ENCODE results near the gene NDE1.

NDE1 gene

GRCh38 chr16:15741207-15741871 lies 91.3 kb downstream of the NDE1 start:
- Histone ChIP-seq H3K4me1 (ENCODE audit: control insufficient read depth in 1 of 2, insufficient read depth in 2 of 2, low read length in 2 of 2) (peaks cover 0 to 5% of the 10 kb centered on the region in 2 donors), H3K36me3 (ENCODE audit: control insufficient read depth in 1 of 2, insufficient read depth in 2 of 2, low read length in 2 of 2) (peaks cover 35 to 67% of the 10 kb centered on the region in 2 donors), H3K4me3 (ENCODE audit: low read depth in 1 of 2, low read length in 2 of 2) (no peak overlapping the region), H3K27ac (ENCODE audit: low read length) (no peak overlapping the region), H3K9me3 (ENCODE audit: control insufficient read depth in 1 of 2, low read length in 2 of 2) (no peaks in the 10 kb centered on the region), H3K27me3 (ENCODE audit: low read depth, low read length) (no peaks in the 10 kb centered on the region)

- Histone ChIP-seq H3K27ac (ENCODE audit: low read length) (no peak overlapping the region), H3K36me3 (ENCODE audit: control insufficient read depth in 1 of 2, insufficient read depth in 2 of 2, low read length in 2 of 2) (peaks cover 37 to 57% of the 10 kb centered on the region in 2 donors)
Observed at GRCh38 chr16:15742716-15743115, 92.7 kb downstream of the NDE1 start.

GRCh38 chr16:15743657-15744056 lies 93.6 kb downstream of the NDE1 start:
- Histone ChIP-seq H3K4me3 (ENCODE audit: low read depth in 1 of 2, low read length in 2 of 2) (no peak overlapping the region), H3K4me1 (ENCODE audit: control insufficient read depth in 1 of 2, insufficient read depth in 2 of 2, low read length in 2 of 2) (peaks cover 0 to 9% of the 10 kb centered on the region in 2 donors), H3K9me3 (ENCODE audit: control insufficient read depth in 1 of 2, low read length in 2 of 2) (no peaks in the 10 kb centered on the region), H3K27me3 (ENCODE audit: low read depth, low read length) (no peaks in the 10 kb centered on the region), H3K27ac (ENCODE audit: low read length) (no peak overlapping the region), H3K36me3 (ENCODE audit: control insufficient read depth in 1 of 2, insufficient read depth in 2 of 2, low read length in 2 of 2) (peaks cover 40 to 60% of the 10 kb centered on the region in 2 donors)

More at GRCh38 chr16:15742716-15743115, 92.7 kb downstream of the NDE1 start:
- no peaks in the 10 kb centered on the region for H3K27me3 ChIP-seq (ENCODE audit: low read depth, low read length)
- no peaks in the 10 kb centered on the region for H3K9me3 ChIP-seq (ENCODE audit: control insufficient read depth in 1 of 2, low read length in 2 of 2)
- H3K4me3 ChIP-seq (ENCODE audit: low read depth in 1 of 2, low read length in 2 of 2) = no peak overlapping the region
- peaks cover 0 to 9% of the 10 kb centered on the region in 2 donors for H3K4me1 ChIP-seq (ENCODE audit: control insufficient read depth in 1 of 2, insufficient read depth in 2 of 2, low read length in 2 of 2)

GRCh38 chr16:15746332-15746731 lies 96.3 kb downstream of the NDE1 start:
- no peaks in the 10 kb centered on the region for H3K27me3 ChIP-seq (ENCODE audit: low read depth, low read length)
- no peak overlapping the region for H3K27ac ChIP-seq (ENCODE audit: low read length)
- H3K4me1 ChIP-seq (ENCODE audit: control insufficient read depth in 1 of 2, insufficient read depth in 2 of 2, low read length in 2 of 2) = peaks cover 0 to 13% of the 10 kb centered on the region in 2 donors
- no peak overlapping the region for H3K4me3 ChIP-seq (ENCODE audit: low read depth in 1 of 2, low read length in 2 of 2)
- H3K9me3 ChIP-seq (ENCODE audit: control insufficient read depth in 1 of 2, low read length in 2 of 2) = no peaks in the 10 kb centered on the region
- peaks cover 40 to 55% of the 10 kb centered on the region in 2 donors for H3K36me3 ChIP-seq (ENCODE audit: control insufficient read depth in 1 of 2, insufficient read depth in 2 of 2, low read length in 2 of 2)

GRCh38 chr16:15747937-15748336 lies 97.9 kb downstream of the NDE1 start:
- no peak overlapping the region for H3K4me3 ChIP-seq (ENCODE audit: low read depth in 1 of 2, low read length in 2 of 2)
- H3K36me3 ChIP-seq (ENCODE audit: control insufficient read depth in 1 of 2, insufficient read depth in 2 of 2, low read length in 2 of 2) = peaks cover 34 to 51% of the 10 kb centered on the region in 2 donors
- no peaks in the 10 kb centered on the region for H3K27me3 ChIP-seq (ENCODE audit: low read depth, low read length)
- H3K4me1 ChIP-seq (ENCODE audit: control insufficient read depth in 1 of 2, insufficient read depth in 2 of 2, low read length in 2 of 2) = peaks cover 0 to 17% of the 10 kb centered on the region in 2 donors
- no peak overlapping the region for H3K27ac ChIP-seq (ENCODE audit: low read length)
- H3K9me3 ChIP-seq (ENCODE audit: control insufficient read depth in 1 of 2, low read length in 2 of 2) = no peaks in the 10 kb centered on the region

- no peaks in the 10 kb centered on the region for H3K9me3 ChIP-seq (ENCODE audit: control insufficient read depth in 1 of 2, low read length in 2 of 2)
- peaks cover 0 to 22% of the 10 kb centered on the region in 2 donors for H3K4me1 ChIP-seq (ENCODE audit: control insufficient read depth in 1 of 2, insufficient read depth in 2 of 2, low read length in 2 of 2)
- no peak overlapping the region for H3K4me3 ChIP-seq (ENCODE audit: low read depth in 1 of 2, low read length in 2 of 2)
- peaks cover 29 to 47% of the 10 kb centered on the region in 2 donors for H3K36me3 ChIP-seq (ENCODE audit: control insufficient read depth in 1 of 2, insufficient read depth in 2 of 2, low read length in 2 of 2)
- no peaks in the 10 kb centered on the region for H3K27me3 ChIP-seq (ENCODE audit: low read depth, low read length)
- no peak overlapping the region for H3K27ac ChIP-seq (ENCODE audit: low read length)
Observed at GRCh38 chr16:15748654-15749053, 98.6 kb downstream of the NDE1 start.

GRCh38 chr16:15749371-15749770 lies 99.3 kb downstream of the NDE1 start:
- Histone ChIP-seq H3K27me3 (ENCODE audit: low read depth, low read length) (no peaks in the 10 kb centered on the region), H3K36me3 (ENCODE audit: control insufficient read depth in 1 of 2, insufficient read depth in 2 of 2, low read length in 2 of 2) (peaks cover 27 to 47% of the 10 kb centered on the region in 2 donors), H3K4me3 (ENCODE audit: low read depth in 1 of 2, low read length in 2 of 2) (no peak overlapping the region), H3K27ac (ENCODE audit: low read length) (no peak overlapping the region), H3K4me1 (ENCODE audit: control insufficient read depth in 1 of 2, insufficient read depth in 2 of 2, low read length in 2 of 2) (peaks cover 0 to 22% of the 10 kb centered on the region in 2 donors), H3K9me3 (ENCODE audit: control insufficient read depth in 1 of 2, low read length in 2 of 2) (no peaks in the 10 kb centered on the region)

- Histone ChIP-seq H3K27me3 (ENCODE audit: low read depth, low read length) (no peaks in the 10 kb centered on the region), H3K27ac (ENCODE audit: low read length) (no peak overlapping the region), H3K9me3 (ENCODE audit: control insufficient read depth in 1 of 2, low read length in 2 of 2) (no peaks in the 10 kb centered on the region), H3K4me1 (ENCODE audit: control insufficient read depth in 1 of 2, insufficient read depth in 2 of 2, low read length in 2 of 2) (peaks cover 0 to 28% of the 10 kb centered on the region in 2 donors), H3K4me3 (ENCODE audit: low read depth in 1 of 2, low read length in 2 of 2) (no peak overlapping the region), H3K36me3 (ENCODE audit: control insufficient read depth in 1 of 2, insufficient read depth in 2 of 2, low read length in 2 of 2) (peaks cover 27 to 51% of the 10 kb centered on the region in 2 donors)
Observed at GRCh38 chr16:15749985-15750384, 99.9 kb downstream of the NDE1 start.

GRCh38 chr16:15751940-15752339 lies 101.9 kb downstream of the NDE1 start:
- Histone ChIP-seq H3K36me3 (ENCODE audit: control insufficient read depth in 1 of 2, insufficient read depth in 2 of 2, low read length in 2 of 2) (peaks cover 20 to 55% of the 10 kb centered on the region in 2 donors), H3K27ac (ENCODE audit: low read length) (no peak overlapping the region), H3K4me1 (ENCODE audit: control insufficient read depth in 1 of 2, insufficient read depth in 2 of 2, low read length in 2 of 2) (peaks cover 0 to 24% of the 10 kb centered on the region in 2 donors), H3K27me3 (ENCODE audit: low read depth, low read length) (no peaks in the 10 kb centered on the region), H3K9me3 (ENCODE audit: control insufficient read depth in 1 of 2, low read length in 2 of 2) (no peaks in the 10 kb centered on the region), H3K4me3 (ENCODE audit: low read depth in 1 of 2, low read length in 2 of 2) (no peak overlapping the region)

- Histone ChIP-seq H3K27ac (ENCODE audit: low read length) (no peak overlapping the region), H3K36me3 (ENCODE audit: control insufficient read depth in 1 of 2, insufficient read depth in 2 of 2, low read length in 2 of 2) (peaks cover 14 to 57% of the 10 kb centered on the region in 2 donors), H3K4me1 (ENCODE audit: control insufficient read depth in 1 of 2, insufficient read depth in 2 of 2, low read length in 2 of 2) (peaks cover 0 to 24% of the 10 kb centered on the region in 2 donors), H3K27me3 (ENCODE audit: low read depth, low read length) (no peaks in the 10 kb centered on the region), H3K9me3 (ENCODE audit: control insufficient read depth in 1 of 2, low read length in 2 of 2) (no peaks in the 10 kb centered on the region), H3K4me3 (ENCODE audit: low read depth in 1 of 2, low read length in 2 of 2) (no peak overlapping the region)
Observed at GRCh38 chr16:15752717-15753488, 102.9 kb downstream of the NDE1 start.

GRCh38 chr16:15754821-15755534 lies 104.9 kb downstream of the NDE1 start:
- no peak overlapping the region for H3K27ac ChIP-seq (ENCODE audit: low read length)
- peaks cover 0 to 18% of the 10 kb centered on the region in 2 donors for H3K4me1 ChIP-seq (ENCODE audit: control insufficient read depth in 1 of 2, insufficient read depth in 2 of 2, low read length in 2 of 2)
- peaks cover 8 to 51% of the 10 kb centered on the region in 2 donors for H3K36me3 ChIP-seq (ENCODE audit: control insufficient read depth in 1 of 2, insufficient read depth in 2 of 2, low read length in 2 of 2)
- no peaks in the 10 kb centered on the region for H3K27me3 ChIP-seq (ENCODE audit: low read depth, low read length)
- no peak overlapping the region for H3K4me3 ChIP-seq (ENCODE audit: low read depth in 1 of 2, low read length in 2 of 2)
- no peaks in the 10 kb centered on the region for H3K9me3 ChIP-seq (ENCODE audit: control insufficient read depth in 1 of 2, low read length in 2 of 2)
